Gastroesophageal sphincter (tissue), 3 donors: ENCODE data around the gene RAD51B.

Experiments used
- CTCF ChIP-seq, 4 experiments: fragments of 200-600 bp in 2 of 4; fragments of 450-650 bp in 2 of 4; sonication (generic) in 1 of 4; IDR thresholded peaks; one replicate each; pipeline ENCODE4 v1.5.1; 2017 to 2019; ENCODE audit warnings: antibody characterized with exemption in 4 of 4, mild to moderate bottlenecking in 2 of 4, moderate library complexity in 2 of 4
- EP300 ChIP-seq: sonication (generic); formaldehyde crosslinking; IDR thresholded peaks from one replicate; pipeline ENCODE4 v1.6.1; 2017; ENCODE audit warnings: antibody characterized with exemption, mild to moderate bottlenecking
- POLR2A ChIP-seq, 2 donors: fragments of 450-650 bp; IDR thresholded peaks; one replicate each; pipeline ENCODE4 v1.6.1; 2017; ENCODE audit warnings: antibody characterized with exemption in 2 of 2, mild to moderate bottlenecking in 2 of 2, moderate library complexity in 1 of 2
- POLR2AphosphoS5 ChIP-seq: sonication (generic); formaldehyde crosslinking; IDR thresholded peaks from one replicate; pipeline ENCODE4 v1.6.1; 2017; ENCODE audit warnings: antibody characterized with exemption

GRCh38 chr14:67996235-67996634 is 176.7 kb downstream of the RAD51B start:
- TF ChIP-seq CTCF (IDR thresholded peaks at IDR 0.05), result no peak
- TF ChIP-seq EP300, result no peak
- TF ChIP-seq POLR2AphosphoS5, result no peak
- TF ChIP-seq POLR2A (IDR thresholded peaks at IDR 0.05), result no peak
